HepG2 (cell line): ENCODE results near the gene CDK11A. TPM values are rescaled to one million over a fixed set of nuclear protein-coding genes. Genes with fewer than 3 reads are reported as not detected.

Experiments used
- ATAC-seq: fragments of 200-7000 bp; cut with Tn5 transposase; 3 replicates; pipeline ENCODE4 v1.9.1; 2020; ENCODE audit warnings: mild to moderate bottlenecking, moderate library complexity
- BruUV-seq: library from RNA; stranded (reverse); fragments of 400-500 nt; replicated peaks from 2 replicates; lab custom pipeline; 2021; lab: Mats Ljungman, UMichigan
- CTCF ChIA-PET: fragments of 300-600 bp; formaldehyde crosslinking; extraction: SDS; loops from one replicate; lab custom pipeline; 2021; ENCODE audit warnings: low total read pairs, inconsistent platforms, low intra/inter-chr PET ratio; lab: Yijun Ruan, JAX
- POLR2A ChIA-PET: fragments of 350-600 bp; sonication (Branson Sonifier 250); formaldehyde crosslinking; loops from one replicate; lab custom pipeline; 2020; ENCODE audit warnings: antibody characterized with exemption, inconsistent platforms; lab: Yijun Ruan, JAX
- DNase-seq: peaks from one replicate; pipeline ENCODE4 v3.0.0-alpha.2; 2015; ENCODE audit warnings: low spot score
- FAIRE-seq: peaks from 3 replicates; lab custom pipeline; 2011; peaks lifted over from hg19 to GRCh38; lab: Jason Lieb, UNC
- H2AFZ ChIP-seq: one replicate; pipeline ENCODE4 v1.6.1; 2011; ENCODE audit warnings: low read length, inconsistent platforms
- H3K27ac ChIP-seq: fragments of 300-600 bp; 3 replicates; pipeline ENCODE4 v1.8.0; 2011; ENCODE audit warnings: mixed run types, mild to moderate bottlenecking, mixed read lengths, low read length, inconsistent platforms; ENCODE audit not compliant: insufficient read depth; ENCODE audit errors: extremely low read length
- H3K27me3 ChIP-seq, 2 experiments: fragments of 200-600 bp in 1 of 2; 2 replicates in 1 of 2; 3 replicates in 1 of 2; pipeline versions ENCODE4 v1.6.0 to v1.8.0; 2011; ENCODE audit warnings: low read length in 2 of 2, mild to moderate bottlenecking in 2 of 2, moderate library complexity in 2 of 2, inconsistent platforms in 1 of 2; ENCODE audit not compliant: insufficient read depth in 2 of 2, control insufficient read depth in 1 of 2
- H3K36me3 ChIP-seq, 2 experiments: fragments of 200-600 bp in 1 of 2; replicated peaks in 1 of 2; 2 replicates in 1 of 2; 3 replicates in 1 of 2; pipeline versions ENCODE4 v1.5.1 to v1.8.0; 2011; ENCODE audit warnings: low read length in 2 of 2, inconsistent platforms in 1 of 2; ENCODE audit not compliant: insufficient read depth in 2 of 2, control insufficient read depth in 1 of 2
- H3K4me1 ChIP-seq: 2 replicates; pipeline ENCODE4 v1.5.1; 2012; ENCODE audit warnings: low read length, inconsistent platforms; ENCODE audit not compliant: insufficient read depth
- H3K4me2 ChIP-seq: 2 replicates; pipeline ENCODE4 v1.6.0; 2011; ENCODE audit warnings: low read depth, low read length, inconsistent platforms
- H3K4me3 ChIP-seq, 3 experiments: fragments of 200-600 bp in 1 of 3; sonication (generic), shearing (Covaris generic) in 1 of 3; replicated peaks in 1 of 3; 2 replicates each; pipeline ENCODE4 v1.5.1; 2011 to 2016; ENCODE audit warnings: low read length in 3 of 3, inconsistent platforms in 2 of 3, low read depth in 2 of 3, mild to moderate bottlenecking in 2 of 3, control low read depth in 1 of 3, mixed read lengths in 1 of 3; ENCODE audit not compliant: insufficient read depth in 1 of 3
- H3K79me2 ChIP-seq: one replicate; pipeline ENCODE4 v1.6.1; 2011; ENCODE audit warnings: low read length, inconsistent platforms; ENCODE audit not compliant: insufficient read depth
- H3K9ac ChIP-seq: 2 replicates; pipeline ENCODE4 v1.6.0; 2011; ENCODE audit warnings: mild to moderate bottlenecking, low read depth, low read length, inconsistent platforms; ENCODE audit not compliant: insufficient read depth
- H3K9me3 ChIP-seq: 2 replicates; pipeline ENCODE4 v1.5.1; 2012; ENCODE audit warnings: mild to moderate bottlenecking, low read length
- H4K20me1 ChIP-seq: 2 replicates; pipeline ENCODE4 v1.6.0; 2011; ENCODE audit warnings: inconsistent platforms, mild to moderate bottlenecking, low read length, moderate library complexity; ENCODE audit not compliant: insufficient read depth
- ARNTL ChIP-seq: sonication (generic); formaldehyde crosslinking; IDR thresholded peaks from 2 replicates; pipeline ENCODE4 v1.4.0; 2020; ENCODE audit warnings: mild to moderate bottlenecking, missing genetic modification reagents
- CREM ChIP-seq, 2 experiments: sonication (generic) in 1 of 2; formaldehyde crosslinking in 1 of 2; IDR thresholded peaks; 2 replicates each; pipeline versions ENCODE4 v1.4.0 to v1.6.1; 2016 to 2020; ENCODE audit warnings: antibody characterized with exemption in 1 of 2, mild to moderate bottlenecking in 1 of 2, missing genetic modification reagents in 1 of 2
- DMAP1 ChIP-seq: IDR thresholded peaks from 2 replicates; pipeline ENCODE4 v1.6.1; 2016
- DNMT1 ChIP-seq: sonication (generic); formaldehyde crosslinking; IDR thresholded peaks from 2 replicates; pipeline ENCODE4 v1.5.1; 2020; ENCODE audit warnings: mild to moderate bottlenecking, missing genetic modification reagents
- REXO4 ChIP-seq: sonication (generic); formaldehyde crosslinking; IDR thresholded peaks from 2 replicates; pipeline ENCODE4 v1.8.0; 2022; ENCODE audit warnings: missing genetic modification reagents, mild to moderate bottlenecking, borderline replicate concordance
- SIX1 ChIP-seq: sonication (generic); formaldehyde crosslinking; IDR thresholded peaks from 2 replicates; pipeline ENCODE4 v1.4.0; 2020; ENCODE audit warnings: missing genetic modification reagents, borderline replicate concordance
- ZNF570 ChIP-seq: sonication (generic); formaldehyde crosslinking; IDR thresholded peaks from 2 replicates; pipeline ENCODE4 v1.4.0; 2020; ENCODE audit warnings: mild to moderate bottlenecking, missing genetic modification reagents, borderline replicate concordance
- ZNF776 ChIP-seq: sonication (generic); formaldehyde crosslinking; IDR thresholded peaks from 2 replicates; pipeline ENCODE4 v1.4.0; 2020; ENCODE audit warnings: mild to moderate bottlenecking, missing genetic modification reagents
- ZSCAN29 ChIP-seq: sonication (generic); formaldehyde crosslinking; conservative IDR thresholded peaks from 2 replicates; pipeline ENCODE4 v1.4.0; 2020; ENCODE audit warnings: mild to moderate bottlenecking, missing genetic modification reagents
- WGBS: methylation state at CpG from one replicate; pipeline ENCODE4 v1.1.6; 2017; ENCODE audit warnings: low lambda C conversion rate; 5-methylcytosine and 5-hydroxymethylcytosine counted together
- in situ Hi-C: cut with HindIII; loops from 2 replicates; pipeline ENCODE4 v1.10.0; 2017; ENCODE audit warnings: low pct_unique_long_range_greater_than_20kb; ENCODE audit not compliant: extremely low pct_ligation_motif_present
- intact Hi-C: fragments of 100-400 bp; cut with micrococcal nuclease; formaldehyde crosslinking; loops from one replicate; pipeline ENCODE4 v1.10.0; 2022; ENCODE audit not compliant: unreplicated experiment
- polyA plus RNA-seq, 8 experiments: library from polyadenylated mRNA; depleted of rRNA in 3 of 8; stranded (reverse) in 7 of 8; unstranded in 1 of 8; fragments of >200 nt; fragmentation: Illumina TruSeq in 4 of 8; extraction: Trizol in 4 of 8; gene quantifications; 2 replicates each; pipeline versions ENCODE4 v1.2.1 to v1.2.3, GENCODE V29; 2011 to 2016; ENCODE audit warnings: low read depth in 4 of 8, missing spikeins in 1 of 8, mixed read lengths in 1 of 8; ENCODE audit not compliant: insufficient read depth in 1 of 8
- total RNA-seq, 5 experiments: library from RNA; depleted of rRNA; stranded (reverse); fragments of >200 nt; fragmentation: Illumina TruSeq; extraction: Trizol; gene quantifications; 2 replicates each; pipeline ENCODE4 v1.2.3, GENCODE V29; 2016; ENCODE audit warnings: low read depth in 1 of 5
- TF ChIP-seq, protein P1 (sequence below): sonication (generic); formaldehyde crosslinking; IDR thresholded peaks from 2 replicates; pipeline ENCODE4 v1.5.1; 2020; ENCODE audit warnings: mild to moderate bottlenecking, missing genetic modification reagents, borderline replicate concordance

The CDK11A gene
- total and polyA plus RNA-seq, 2 of the 13 experiments (the other 11 are each of a cell fraction or from before 2014, with no cell fraction given), result 11.2 to 17.9 TPM

DNA sequence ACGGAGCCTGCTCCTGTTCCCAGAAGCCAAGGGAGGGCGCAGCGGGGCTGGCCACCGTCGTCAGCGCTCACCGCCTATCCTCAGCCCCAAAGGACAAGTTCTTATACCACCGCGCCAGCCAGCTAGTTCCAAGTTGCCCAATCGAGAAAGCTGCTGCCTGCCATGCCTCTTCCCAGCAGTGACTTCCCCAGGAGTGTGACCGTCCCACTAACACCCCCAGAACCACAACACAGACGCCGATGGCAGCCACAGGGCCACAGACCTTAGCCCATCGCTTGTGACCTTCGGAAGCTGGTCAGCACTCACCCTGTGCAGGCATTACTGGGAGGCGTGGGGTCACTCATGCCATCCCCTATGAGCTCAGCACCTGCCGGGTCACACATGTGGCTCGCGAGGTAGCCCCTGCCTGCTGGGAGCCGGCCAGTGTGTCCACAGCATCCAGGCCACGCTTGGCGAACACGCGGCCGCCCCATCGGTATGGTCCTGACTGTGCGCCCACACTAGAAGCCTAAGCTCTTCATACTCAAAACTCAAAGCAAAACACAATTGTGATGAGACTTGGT is 34.0 kb upstream of the CDK11A start:
- Histone ChIP-seq H3K79me2 (no peaks in the 10 kb centered on the region), H2AFZ (no peak overlapping the region), H3K9ac (0 out of 2 replicates have a peak overlapping the region, but pooled peaks have one; percentile 7), H3K4me2 (no peak overlapping the region), H4K20me1 (no peaks in the 10 kb centered on the region), H3K27ac (peak overlapping the region; percentile 31), H3K4me1 (peaks cover 21% of the 10 kb centered on the region), H3K36me3 (peaks cover 41 to 81% of the 10 kb centered on the region in 2 experiments), H3K4me3 (no peak overlapping the region), H3K9me3 (no peaks in the 10 kb centered on the region), H3K27me3 (no peaks in the 10 kb centered on the region)
- intact Hi-C loops (no loop called here), in situ Hi-C loops (no loop called here)
- FAIRE-seq (no peak), DNase-seq (no peak), ATAC-seq (no peak)
- CTCF ChIA-PET, result no interaction called here
- POLR2A ChIA-PET, result interaction anchor here (0.9 kb wide), 1 partner anchor 11 kb away, joined by 5 read pairs; no protein-coding TSS in a partner anchor
- BruUV-seq, result no TSS peak
- TF ChIP-seq DNMT1 (CRISPR knock-in tag), result no peak
- no peak for TF ChIP-seq ZSCAN29 (CRISPR knock-in tag)
- TF ChIP-seq CREM (IDR thresholded peaks at IDR 0.05), result no peak
- no peak for TF ChIP-seq CREM (CRISPR knock-in tag; IDR thresholded peaks at IDR 0.05)
- TF ChIP-seq, protein P1, sequence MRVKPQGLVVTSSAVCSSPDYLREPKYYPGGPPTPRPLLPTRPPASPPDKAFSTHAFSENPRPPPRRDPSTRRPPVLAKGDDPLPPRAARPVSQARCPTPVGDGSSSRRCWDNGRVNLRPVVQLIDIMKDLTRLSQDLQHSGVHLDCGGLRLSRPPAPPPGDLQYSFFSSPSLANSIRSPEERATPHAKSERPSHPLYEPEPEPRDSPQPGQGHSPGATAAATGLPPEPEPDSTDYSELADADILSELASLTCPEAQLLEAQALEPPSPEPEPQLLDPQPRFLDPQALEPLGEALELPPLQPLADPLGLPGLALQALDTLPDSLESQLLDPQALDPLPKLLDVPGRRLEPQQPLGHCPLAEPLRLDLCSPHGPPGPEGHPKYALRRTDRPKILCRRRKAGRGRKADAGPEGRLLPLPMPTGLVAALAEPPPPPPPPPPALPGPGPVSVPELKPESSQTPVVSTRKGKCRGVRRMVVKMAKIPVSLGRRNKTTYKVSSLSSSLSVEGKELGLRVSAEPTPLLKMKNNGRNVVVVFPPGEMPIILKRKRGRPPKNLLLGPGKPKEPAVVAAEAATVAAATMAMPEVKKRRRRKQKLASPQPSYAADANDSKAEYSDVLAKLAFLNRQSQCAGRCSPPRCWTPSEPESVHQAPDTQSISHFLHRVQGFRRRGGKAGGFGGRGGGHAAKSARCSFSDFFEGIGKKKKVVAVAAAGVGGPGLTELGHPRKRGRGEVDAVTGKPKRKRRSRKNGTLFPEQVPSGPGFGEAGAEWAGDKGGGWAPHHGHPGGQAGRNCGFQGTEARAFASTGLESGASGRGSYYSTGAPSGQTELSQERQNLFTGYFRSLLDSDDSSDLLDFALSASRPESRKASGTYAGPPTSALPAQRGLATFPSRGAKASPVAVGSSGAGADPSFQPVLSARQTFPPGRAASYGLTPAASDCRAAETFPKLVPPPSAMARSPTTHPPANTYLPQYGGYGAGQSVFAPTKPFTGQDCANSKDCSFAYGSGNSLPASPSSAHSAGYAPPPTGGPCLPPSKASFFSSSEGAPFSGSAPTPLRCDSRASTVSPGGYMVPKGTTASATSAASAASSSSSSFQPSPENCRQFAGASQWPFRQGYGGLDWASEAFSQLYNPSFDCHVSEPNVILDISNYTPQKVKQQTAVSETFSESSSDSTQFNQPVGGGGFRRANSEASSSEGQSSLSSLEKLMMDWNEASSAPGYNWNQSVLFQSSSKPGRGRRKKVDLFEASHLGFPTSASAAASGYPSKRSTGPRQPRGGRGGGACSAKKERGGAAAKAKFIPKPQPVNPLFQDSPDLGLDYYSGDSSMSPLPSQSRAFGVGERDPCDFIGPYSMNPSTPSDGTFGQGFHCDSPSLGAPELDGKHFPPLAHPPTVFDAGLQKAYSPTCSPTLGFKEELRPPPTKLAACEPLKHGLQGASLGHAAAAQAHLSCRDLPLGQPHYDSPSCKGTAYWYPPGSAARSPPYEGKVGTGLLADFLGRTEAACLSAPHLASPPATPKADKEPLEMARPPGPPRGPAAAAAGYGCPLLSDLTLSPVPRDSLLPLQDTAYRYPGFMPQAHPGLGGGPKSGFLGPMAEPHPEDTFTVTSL (CRISPR knock-in tag), result no peak
- TF ChIP-seq REXO4 (CRISPR knock-in tag), result no peak
- TF ChIP-seq ZNF570, result no peak
- no peak for TF ChIP-seq DMAP1 (CRISPR knock-in tag)
- no peak for TF ChIP-seq SIX1 (CRISPR knock-in tag)
- no peak for TF ChIP-seq ARNTL (CRISPR knock-in tag)
- no peak for TF ChIP-seq ZNF776
- 86% methylated on average over 17 of the region's 27 CpGs for WGBS
